Testis (tissue), 3 donors: Measurements from ENCODE around the gene NDUFAF3. TPM values are rescaled to one million over a fixed set of nuclear protein-coding genes. Genes with fewer than 3 reads are reported as not detected.
A peak's percentile ranks its signal among the peaks of the same experiment; 100 is the strongest.

ENCODE experiments used
- DNase-seq: peaks from one replicate; pipeline ENCODE4 v3.0.0-alpha.2; 2019
- H3K27ac ChIP-seq, 2 donors: fragments of 200-600 bp; sonication (generic); one replicate each; pipeline ENCODE4 v1.5.1; 2019
- H3K27me3 ChIP-seq: fragments of 200-600 bp; sonication (generic); one replicate; pipeline ENCODE4 v1.5.1; 2019
- H3K36me3 ChIP-seq: fragments of 200-600 bp; sonication (generic); one replicate; pipeline ENCODE4 v1.5.1; 2017; ENCODE audit warnings: low read depth; ENCODE audit errors: missing control alignments
- H3K4me1 ChIP-seq: fragments of 200-600 bp; sonication (generic); one replicate; pipeline ENCODE4 v1.5.1; 2019
- H3K4me3 ChIP-seq, 2 donors: fragments of 200-600 bp; sonication (generic); one replicate each; pipeline ENCODE4 v1.5.1; 2017 to 2019
- H3K9me3 ChIP-seq: fragments of 200-600 bp; sonication (generic); one replicate; pipeline ENCODE4 v1.5.1; 2017
- POLR2A ChIP-seq: fragments of 450-650 bp; IDR thresholded peaks from one replicate; pipeline ENCODE4 v1.6.1; 2017; ENCODE audit warnings: antibody characterized with exemption, mild to moderate bottlenecking, moderate library complexity
- WGBS, 2 donors: methylation state at CpG; one replicate each; pipeline ENCODE4 v1.1.5; 2018; 5-methylcytosine and 5-hydroxymethylcytosine counted together
- intact Hi-C: fragments of 100-400 bp; cut with DNase I; formaldehyde crosslinking; loops from one replicate; pipeline ENCODE4 v1.15.1; 2023; ENCODE audit warnings: low total_unique reads
- polyA plus RNA-seq: library from polyadenylated mRNA; stranded (reverse); fragments of 350-450 nt; fragmentation: Illumina TruSeq; extraction: RNeasy Lipid Tissue Mini Kit (QIAGEN cat#74804); gene quantifications from one replicate; pipeline ENCODE4 v1.2.3, GENCODE V29; 2014; ENCODE audit warnings: low read depth, low replicate concordance; ENCODE audit not compliant: insufficient read depth
- total RNA-seq, 2 donors: library from RNA; depleted of rRNA; stranded (reverse); fragments of >200 nt; gene quantifications; one replicate each; pipeline ENCODE4 v1.2.3, GENCODE V29; 2016
- TF ChIP-seq, protein P1 (sequence below), 3 experiments: fragments of 450-650 bp in 2 of 3; fragments of 200-600 bp in 1 of 3; sonication (generic) in 1 of 3; IDR thresholded peaks; one replicate each; pipeline ENCODE4 v1.5.1; 2016 to 2019; ENCODE audit warnings: antibody characterized with exemption in 3 of 3, mild to moderate bottlenecking in 2 of 3, moderate library complexity in 1 of 3

The NDUFAF3 gene
- total and polyA plus RNA-seq, 3 donors from 2014 or later = 324 to 544 (median 416) TPM

- TF ChIP-seq POLR2A = no peak
- TF ChIP-seq, protein P1, sequence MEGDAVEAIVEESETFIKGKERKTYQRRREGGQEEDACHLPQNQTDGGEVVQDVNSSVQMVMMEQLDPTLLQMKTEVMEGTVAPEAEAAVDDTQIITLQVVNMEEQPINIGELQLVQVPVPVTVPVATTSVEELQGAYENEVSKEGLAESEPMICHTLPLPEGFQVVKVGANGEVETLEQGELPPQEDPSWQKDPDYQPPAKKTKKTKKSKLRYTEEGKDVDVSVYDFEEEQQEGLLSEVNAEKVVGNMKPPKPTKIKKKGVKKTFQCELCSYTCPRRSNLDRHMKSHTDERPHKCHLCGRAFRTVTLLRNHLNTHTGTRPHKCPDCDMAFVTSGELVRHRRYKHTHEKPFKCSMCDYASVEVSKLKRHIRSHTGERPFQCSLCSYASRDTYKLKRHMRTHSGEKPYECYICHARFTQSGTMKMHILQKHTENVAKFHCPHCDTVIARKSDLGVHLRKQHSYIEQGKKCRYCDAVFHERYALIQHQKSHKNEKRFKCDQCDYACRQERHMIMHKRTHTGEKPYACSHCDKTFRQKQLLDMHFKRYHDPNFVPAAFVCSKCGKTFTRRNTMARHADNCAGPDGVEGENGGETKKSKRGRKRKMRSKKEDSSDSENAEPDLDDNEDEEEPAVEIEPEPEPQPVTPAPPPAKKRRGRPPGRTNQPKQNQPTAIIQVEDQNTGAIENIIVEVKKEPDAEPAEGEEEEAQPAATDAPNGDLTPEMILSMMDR (IDR thresholded peaks at IDR 0.05) = no peak
- intact Hi-C loops = no loop called here
- WGBS, 2 donors = 87 to 89% methylated on average over 3 of the region's 3 CpGs
- H3K36me3 ChIP-seq = no peaks in the 10 kb centered on the region
- H3K4me1 ChIP-seq = no peaks in the 10 kb centered on the region
- no peak for DNase-seq
- H3K27me3 ChIP-seq = no peaks in the 10 kb centered on the region
- peak overlapping the region in 1 of 2 donors; percentile 8 for H3K27ac ChIP-seq
- no peak overlapping the region for H3K4me3 ChIP-seq
- no peaks in the 10 kb centered on the region for H3K9me3 ChIP-seq
Observed at GRCh38 chr3:49035281-49035680, 13.4 kb downstream of the NDUFAF3 start.

DNA sequence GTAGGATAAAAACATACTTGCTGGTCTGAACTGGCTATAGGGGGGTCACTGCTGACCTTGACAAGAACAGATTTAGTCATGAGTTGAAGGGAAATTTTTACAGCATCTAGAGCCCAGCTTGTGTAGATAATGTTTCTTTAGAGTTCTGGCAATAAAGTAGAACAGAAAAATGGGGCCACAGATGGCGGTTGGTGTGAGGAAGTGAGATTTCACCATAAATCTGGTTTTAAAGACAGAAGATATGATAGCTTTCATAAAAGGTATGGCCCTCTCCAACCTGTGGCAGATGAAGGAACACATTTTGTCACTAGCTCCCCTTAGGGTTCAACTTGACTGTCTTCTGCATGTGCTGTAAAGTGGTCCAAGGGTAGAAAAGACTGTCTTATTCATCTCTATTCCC is 31.6 kb downstream of the NDUFAF3 start:
- intact Hi-C loops = no loop called here
- no peaks in the 10 kb centered on the region for H3K9me3 ChIP-seq
- no peak overlapping the region for H3K27ac ChIP-seq
- no peak overlapping the region for H3K4me3 ChIP-seq
- no peaks in the 10 kb centered on the region for H3K36me3 ChIP-seq
- 94 to 100% methylated on average over 1 of the region's 1 CpG for whole genome bisulfite sequencing, 2 donors
- H3K4me1 ChIP-seq = no peaks in the 10 kb centered on the region
- TF ChIP-seq, protein P1 (IDR thresholded peaks at IDR 0.05) = no peak
- no peak for TF ChIP-seq POLR2A
- no peak for DNase-seq
- no peaks in the 10 kb centered on the region for H3K27me3 ChIP-seq

DNA sequence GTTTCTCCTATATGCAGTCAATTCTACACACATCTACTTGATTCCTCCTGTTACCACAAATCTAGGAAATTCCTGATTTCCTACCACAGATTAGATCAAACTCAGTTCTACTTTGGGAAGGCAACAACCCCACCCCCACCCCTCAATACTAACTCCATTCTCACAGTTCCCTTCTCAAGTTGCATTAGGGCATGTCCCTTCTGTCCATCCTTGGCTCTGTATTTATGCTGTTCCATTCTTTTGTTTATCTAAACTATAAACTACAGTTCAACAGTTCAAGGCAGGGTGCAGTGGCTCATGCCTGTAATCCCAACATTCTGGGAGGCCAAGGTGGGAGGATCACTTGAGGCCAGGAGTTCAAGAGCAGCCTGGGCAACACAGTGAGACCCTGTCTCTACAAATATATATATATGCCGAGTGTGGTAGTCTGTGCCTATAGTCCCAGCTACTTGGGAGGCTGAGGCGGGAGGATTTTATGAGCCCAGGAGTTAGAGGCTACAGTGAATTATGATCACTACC is 32.5 kb downstream of the NDUFAF3 start:
- H3K4me1 ChIP-seq = no peaks in the 10 kb centered on the region
- TF ChIP-seq, protein P1 (IDR thresholded peaks at IDR 0.05) = no peak
- TF ChIP-seq POLR2A = no peak
- WGBS, 2 donors = 91 to 93% methylated on average over 2 of the region's 2 CpGs
- no peak overlapping the region for H3K27ac ChIP-seq
- no peak overlapping the region for H3K4me3 ChIP-seq
- DNase-seq = no peak
- no peaks in the 10 kb centered on the region for H3K36me3 ChIP-seq
- no peaks in the 10 kb centered on the region for H3K9me3 ChIP-seq
- H3K27me3 ChIP-seq = no peaks in the 10 kb centered on the region
- intact Hi-C loops = no loop called here

DNA sequence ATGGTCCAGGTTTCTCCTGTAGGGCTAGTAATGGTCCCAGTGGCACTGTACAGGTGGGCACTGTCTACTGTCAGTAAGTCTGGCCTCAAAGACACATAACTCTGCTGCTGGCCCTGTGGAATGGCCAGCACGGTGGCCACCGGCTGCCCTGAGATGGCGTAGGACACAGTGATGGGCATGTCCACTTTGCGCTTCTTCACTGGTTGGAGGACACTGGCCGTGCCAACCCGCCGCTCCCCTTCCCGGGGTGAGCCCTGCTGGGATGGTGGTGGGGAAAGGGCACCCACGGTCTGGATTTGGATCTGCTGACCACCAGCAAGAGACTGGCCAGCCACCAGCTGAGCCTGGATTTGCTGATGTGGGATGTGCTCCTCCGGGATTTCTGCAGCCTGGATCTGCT is 35.3 kb downstream of the NDUFAF3 start:
- H3K27ac ChIP-seq = no peak overlapping the region
- H3K4me3 ChIP-seq = no peak overlapping the region
- H3K9me3 ChIP-seq = no peaks in the 10 kb centered on the region
- no peak for TF ChIP-seq POLR2A
- TF ChIP-seq, protein P1 (IDR thresholded peaks at IDR 0.05) = no peak
- H3K4me1 ChIP-seq = no peaks in the 10 kb centered on the region
- H3K36me3 ChIP-seq = no peaks in the 10 kb centered on the region
- H3K27me3 ChIP-seq = no peaks in the 10 kb centered on the region
- no peak for DNase-seq
- 94 to 95% methylated on average over 7 to 10 of the region's 10 CpGs for WGBS, 2 donors
- intact Hi-C loops = no loop called here

DNA sequence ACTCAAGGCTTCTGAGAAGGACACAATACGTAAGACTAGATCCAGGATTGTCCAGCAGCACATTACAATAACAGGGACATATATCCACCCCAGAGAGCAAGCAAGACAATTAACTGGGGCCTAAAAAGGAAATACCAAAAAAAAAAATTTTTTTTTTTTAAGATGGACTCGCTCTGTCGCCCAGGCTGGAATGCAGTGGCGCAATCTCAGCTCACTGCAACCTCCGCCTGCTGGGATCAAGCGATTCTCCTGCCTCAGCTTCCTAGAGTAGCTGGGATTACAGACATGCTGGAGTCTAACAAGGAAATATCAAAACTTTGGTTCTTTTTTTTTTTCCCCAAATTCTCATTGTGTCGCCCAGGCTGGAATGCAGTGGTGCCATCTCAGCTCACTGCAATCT is 36.1 kb downstream of the NDUFAF3 start:
- Histone ChIP-seq H3K36me3 (no peaks in the 10 kb centered on the region), H3K4me3 (no peak overlapping the region), H3K27ac (no peak overlapping the region), H3K9me3 (no peaks in the 10 kb centered on the region), H3K4me1 (no peaks in the 10 kb centered on the region), H3K27me3 (no peaks in the 10 kb centered on the region)
- no peak for DNase-seq
- intact Hi-C loops = no loop called here
- 92 to 97% methylated on average over 6 to 7 of the region's 7 CpGs for WGBS, 2 donors
- TF ChIP-seq, protein P1 (IDR thresholded peaks at IDR 0.05) = no peak
- no peak for TF ChIP-seq POLR2A
